ENCODE results near the gene STX8. TPM values are rescaled to one million over a fixed set of nuclear protein-coding genes. Genes with fewer than 3 reads are reported as not detected.

STX8 gene
- total RNA-seq, 4 donors from 2014 or later, result 22.0 to 67.3 (median 46.5) TPM

GRCh38 chr17:9321890-9322289, 253.7 kb downstream of the STX8 start:
- Histone ChIP-seq H3K27ac (no peak overlapping the region), H3K4me3 (no peak overlapping the region), H3K9me3 (no peaks in the 10 kb centered on the region), H3K4me1 (no peaks in the 10 kb centered on the region), H3K36me3 (no peaks in the 10 kb centered on the region), H3K27me3 (no peaks in the 10 kb centered on the region)
- no peak for TF ChIP-seq CTCF (IDR thresholded peaks at IDR 0.05)
- no peak for TF ChIP-seq POLR2A (IDR thresholded peaks at IDR 0.05)
- intact Hi-C loops (cut with DNase I; ENCODE audit: low total_unique reads), result no loop called here
- no peak for DNase-seq

- no peak for DNase-seq
- Histone ChIP-seq H3K9me3 (no peaks in the 10 kb centered on the region), H3K27me3 (no peaks in the 10 kb centered on the region), H3K36me3 (no peaks in the 10 kb centered on the region), H3K4me1 (no peaks in the 10 kb centered on the region), H3K4me3 (no peak overlapping the region), H3K27ac (no peak overlapping the region)
- no peak for TF ChIP-seq POLR2A (IDR thresholded peaks at IDR 0.05)
- no peak for TF ChIP-seq CTCF (IDR thresholded peaks at IDR 0.05)
- intact Hi-C loops (cut with DNase I; ENCODE audit: low total_unique reads), result no loop called here
These were observed 260.3 kb downstream of the STX8 start for GRCh38 chr17:9315360-9315759.

GRCh38 chr17:9313346-9313745, 262.3 kb downstream of the STX8 start:
- Histone ChIP-seq H3K27ac (no peak overlapping the region), H3K4me1 (no peaks in the 10 kb centered on the region), H3K9me3 (no peaks in the 10 kb centered on the region), H3K27me3 (no peaks in the 10 kb centered on the region), H3K4me3 (no peak overlapping the region), H3K36me3 (no peaks in the 10 kb centered on the region)
- TF ChIP-seq POLR2A (IDR thresholded peaks at IDR 0.05), result no peak
- no peak for TF ChIP-seq CTCF (IDR thresholded peaks at IDR 0.05)
- no peak for DNase-seq
- intact Hi-C loops (cut with DNase I; ENCODE audit: low total_unique reads), result no loop called here

GRCh38 chr17:9309216-9309615, 266.4 kb downstream of the STX8 start:
- no peaks in the 10 kb centered on the region for H3K4me1 ChIP-seq
- no peak for DNase-seq
- no peaks in the 10 kb centered on the region for H3K36me3 ChIP-seq
- no peak overlapping the region for H3K27ac ChIP-seq
- H3K27me3 ChIP-seq, result no peaks in the 10 kb centered on the region
- no peak overlapping the region for H3K4me3 ChIP-seq
- intact Hi-C loops (cut with DNase I; ENCODE audit: low total_unique reads), result no loop called here
- no peaks in the 10 kb centered on the region for H3K9me3 ChIP-seq
- TF ChIP-seq CTCF (IDR thresholded peaks at IDR 0.05) (no peak), POLR2A (IDR thresholded peaks at IDR 0.05) (no peak)

GRCh38 chr17:9308069-9308468, 267.6 kb downstream of the STX8 start:
- intact Hi-C loops (cut with DNase I; ENCODE audit: low total_unique reads), result no loop called here
- Histone ChIP-seq H3K4me3 (no peak overlapping the region), H3K27me3 (no peaks in the 10 kb centered on the region), H3K4me1 (no peaks in the 10 kb centered on the region), H3K27ac (no peak overlapping the region), H3K9me3 (no peaks in the 10 kb centered on the region), H3K36me3 (no peaks in the 10 kb centered on the region)
- TF ChIP-seq POLR2A (IDR thresholded peaks at IDR 0.05) (no peak), CTCF (IDR thresholded peaks at IDR 0.05) (no peak)
- DNase-seq, result no peak
